Activated naive CD8-positive, alpha-beta T cell treated with anti-CD3 and anti-CD28 coated beads, Interleukin-2, amount 50 U/mL, for 24 hours (primary cell): ENCODE measurements around the gene MVP.
A peak's percentile ranks its signal among the peaks of the same experiment; 100 is the strongest.

Experiments
- ATAC-seq: fragments of 150-1000 bp; cut with Tn5 transposase; one replicate; pipeline ENCODE4 v1.10.0; 2021
- DNase-seq: peaks from one replicate; pipeline ENCODE4 v3.0.0; 2021
- H3K27ac Mint-ChIP-seq: one replicate; pipeline ENCODE4 v1.8.0; 2021; ENCODE audit warnings: mild to moderate bottlenecking, mixed read lengths
- H3K27me3 Mint-ChIP-seq: one replicate; pipeline ENCODE4 v1.8.0; 2021; ENCODE audit warnings: mixed read lengths
- H3K36me3 Mint-ChIP-seq: one replicate; pipeline ENCODE4 v1.8.0; 2021; ENCODE audit warnings: low read depth, mixed read lengths
- H3K4me1 Mint-ChIP-seq: one replicate; pipeline ENCODE4 v1.8.0; 2021; ENCODE audit warnings: mixed read lengths
- H3K4me3 Mint-ChIP-seq: one replicate; pipeline ENCODE4 v1.8.0; 2021; ENCODE audit warnings: mild to moderate bottlenecking, moderate library complexity, mixed read lengths
- H3K9me3 Mint-ChIP-seq: one replicate; pipeline ENCODE4 v1.8.0; 2021; ENCODE audit warnings: mixed read lengths

Gene MVP

DNA sequence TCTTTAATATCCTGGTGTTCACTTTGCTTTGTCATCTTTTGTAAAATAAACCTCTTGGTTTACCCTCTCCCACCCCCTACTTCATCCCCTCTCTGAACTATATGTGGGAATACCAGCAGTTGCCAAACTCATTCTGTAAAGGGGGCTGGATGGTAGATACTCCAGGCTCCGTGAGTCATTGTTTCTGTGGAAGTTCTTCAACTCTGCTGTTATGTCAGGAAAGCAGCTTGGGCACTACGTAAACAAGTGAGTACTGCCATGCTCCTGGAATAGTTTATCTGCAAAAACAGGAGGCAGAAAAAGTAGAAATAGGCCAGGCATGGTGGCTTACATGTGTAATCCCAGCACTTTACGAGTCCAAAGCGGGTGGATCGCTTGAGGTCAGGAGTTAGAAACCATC lies 17.6 kb downstream of the MVP start:
- Mint-ChIP-seq H3K36me3 (peaks cover 7% of the 10 kb centered on the region), H3K9me3 (no peaks in the 10 kb centered on the region), H3K4me1 (peaks cover 11% of the 10 kb centered on the region), H3K27ac (no peak overlapping the region), H3K4me3 (no peak overlapping the region), H3K27me3 (no peaks in the 10 kb centered on the region)
- ATAC-seq (no peak), DNase-seq (no peak)

DNA sequence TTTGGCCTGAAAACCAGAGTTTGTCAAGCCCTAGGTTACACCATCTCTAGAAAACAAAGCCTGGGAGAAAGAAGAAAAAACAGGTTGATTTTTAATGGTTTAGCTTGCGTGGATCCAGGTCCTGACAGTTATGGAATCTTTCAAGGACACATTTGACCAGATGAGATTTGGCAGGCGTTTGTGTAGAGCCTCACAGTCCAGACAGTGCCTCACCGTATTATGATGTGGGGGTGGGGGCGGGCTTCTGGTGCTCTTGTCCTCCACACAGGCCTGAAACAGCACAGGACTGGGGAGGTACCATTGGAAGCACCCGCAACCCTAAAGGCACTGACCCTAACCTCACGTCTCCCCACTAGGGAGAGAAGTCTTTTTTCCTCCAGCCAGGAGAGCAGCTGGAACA lies 19.6 kb downstream of the MVP start:
- Mint-ChIP-seq H3K9me3 (no peaks in the 10 kb centered on the region), H3K27ac (no peak overlapping the region), H3K27me3 (no peaks in the 10 kb centered on the region), H3K4me3 (no peak overlapping the region), H3K4me1 (no peaks in the 10 kb centered on the region), H3K36me3 (peaks cover 3% of the 10 kb centered on the region)
- ATAC-seq (no peak), DNase-seq (no peak)

DNA sequence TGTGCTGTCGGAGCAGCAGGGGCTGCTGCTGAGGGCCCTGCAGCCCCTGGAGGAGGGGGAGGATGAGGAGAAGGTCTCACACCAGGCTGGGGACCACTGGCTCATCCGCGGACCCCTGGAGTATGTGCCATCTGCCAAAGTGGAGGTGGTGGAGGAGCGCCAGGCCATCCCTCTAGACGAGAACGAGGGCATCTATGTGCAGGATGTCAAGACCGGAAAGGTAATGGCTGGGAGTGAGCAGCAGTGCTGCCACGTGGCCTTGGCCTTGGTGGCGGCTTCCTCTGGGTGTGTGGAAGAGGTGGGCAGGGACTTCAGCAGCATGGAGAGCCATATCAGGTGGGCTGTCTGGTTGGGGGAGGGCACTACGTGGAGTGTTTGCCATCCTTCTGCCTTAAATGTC lies 20.0 kb downstream of the MVP start:
- H3K9me3 Mint-ChIP-seq = no peaks in the 10 kb centered on the region
- peaks cover 3% of the 10 kb centered on the region for H3K36me3 Mint-ChIP-seq
- ATAC-seq = no peak
- no peak overlapping the region for H3K27ac Mint-ChIP-seq
- no peak for DNase-seq
- H3K4me1 Mint-ChIP-seq = no peaks in the 10 kb centered on the region
- H3K4me3 Mint-ChIP-seq = no peak overlapping the region
- no peaks in the 10 kb centered on the region for H3K27me3 Mint-ChIP-seq

DNA sequence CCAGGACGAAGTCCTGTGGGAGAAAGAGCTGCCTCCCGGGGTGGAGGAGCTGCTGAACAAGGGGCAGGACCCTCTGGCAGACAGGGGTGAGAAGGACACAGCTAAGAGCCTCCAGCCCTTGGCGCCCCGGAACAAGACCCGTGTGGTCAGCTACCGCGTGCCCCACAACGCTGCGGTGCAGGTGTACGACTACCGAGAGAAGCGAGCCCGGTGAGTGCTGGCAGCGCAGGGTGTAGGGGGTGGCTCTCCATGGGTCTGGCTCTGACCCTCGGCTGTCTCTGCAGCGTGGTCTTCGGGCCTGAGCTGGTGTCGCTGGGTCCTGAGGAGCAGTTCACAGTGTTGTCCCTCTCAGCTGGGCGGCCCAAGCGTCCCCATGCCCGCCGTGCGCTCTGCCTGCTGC lies 21.4 kb downstream of the MVP start:
- ATAC-seq = no peak
- no peak overlapping the region for H3K27ac Mint-ChIP-seq

DNA sequence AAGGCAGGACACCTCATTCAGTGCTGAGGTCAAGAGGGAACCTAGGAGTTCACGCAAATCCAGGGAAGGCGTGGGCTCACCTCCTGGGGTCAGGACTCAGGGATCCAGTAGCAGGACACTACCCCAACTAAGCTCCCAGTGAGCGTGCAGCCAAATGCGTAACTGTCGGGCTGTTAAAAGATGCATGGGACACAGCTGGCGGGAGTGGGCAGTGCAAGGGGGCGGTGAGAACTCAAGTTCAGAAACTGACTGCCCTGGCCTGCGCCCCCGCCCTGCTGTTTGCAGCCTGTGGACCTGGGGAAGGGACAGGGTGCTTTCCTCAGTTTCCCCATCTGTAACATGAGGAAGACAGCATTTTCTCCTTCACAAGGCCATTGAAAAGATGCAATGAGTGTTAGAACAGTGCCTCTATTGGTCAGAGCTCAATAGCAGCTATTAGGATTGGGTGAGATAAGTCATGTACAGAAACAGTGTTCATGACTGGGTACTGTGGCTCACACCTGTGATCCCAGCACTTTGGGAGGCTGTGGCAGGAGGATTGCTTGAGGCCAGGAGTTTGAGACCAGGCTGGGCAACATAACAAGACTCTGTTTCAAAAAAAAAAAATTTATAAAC lies 22.6 kb downstream of the MVP start:
- no peak overlapping the region for H3K4me3 Mint-ChIP-seq
- ATAC-seq = no peak
- no peaks in the 10 kb centered on the region for H3K27me3 Mint-ChIP-seq
- no peaks in the 10 kb centered on the region for H3K4me1 Mint-ChIP-seq
- no peak for DNase-seq
- H3K9me3 Mint-ChIP-seq = no peaks in the 10 kb centered on the region
- H3K27ac Mint-ChIP-seq = no peak overlapping the region
- peaks cover 2% of the 10 kb centered on the region for H3K36me3 Mint-ChIP-seq

More for the DNA sequence above, 21.4 kb downstream of the MVP start:
- no peaks in the 10 kb centered on the region for H3K27me3 Mint-ChIP-seq
- H3K4me3 Mint-ChIP-seq = no peak overlapping the region
- peaks cover 3% of the 10 kb centered on the region for H3K36me3 Mint-ChIP-seq
- no peak for DNase-seq
- H3K9me3 Mint-ChIP-seq = no peaks in the 10 kb centered on the region
- no peaks in the 10 kb centered on the region for H3K4me1 Mint-ChIP-seq

DNA sequence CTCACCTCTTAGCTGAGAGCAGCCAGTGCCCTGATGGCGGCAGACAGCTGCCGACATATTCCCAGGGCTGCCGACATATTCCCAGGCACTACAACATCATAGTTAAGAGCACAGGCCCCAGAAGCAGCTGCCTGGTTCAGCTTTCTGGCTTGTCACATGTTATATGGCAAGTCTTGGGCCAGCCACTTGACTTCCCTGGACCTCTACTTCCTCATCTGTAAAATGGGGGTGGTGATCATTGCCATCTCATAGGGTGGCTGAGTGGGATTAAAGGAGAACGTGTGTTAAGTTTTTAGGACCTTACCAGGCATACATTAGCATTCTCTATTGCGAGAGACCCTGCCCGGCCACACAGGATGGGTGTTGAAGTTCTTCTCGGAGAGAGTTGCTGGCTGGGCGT lies 23.7 kb downstream of the MVP start:
- Mint-ChIP-seq H3K27me3 (no peaks in the 10 kb centered on the region), H3K9me3 (no peaks in the 10 kb centered on the region), H3K4me3 (no peak overlapping the region), H3K4me1 (no peaks in the 10 kb centered on the region), H3K27ac (no peak overlapping the region), H3K36me3 (peaks cover 2% of the 10 kb centered on the region)
- ATAC-seq = no peak
- no peak for DNase-seq

DNA sequence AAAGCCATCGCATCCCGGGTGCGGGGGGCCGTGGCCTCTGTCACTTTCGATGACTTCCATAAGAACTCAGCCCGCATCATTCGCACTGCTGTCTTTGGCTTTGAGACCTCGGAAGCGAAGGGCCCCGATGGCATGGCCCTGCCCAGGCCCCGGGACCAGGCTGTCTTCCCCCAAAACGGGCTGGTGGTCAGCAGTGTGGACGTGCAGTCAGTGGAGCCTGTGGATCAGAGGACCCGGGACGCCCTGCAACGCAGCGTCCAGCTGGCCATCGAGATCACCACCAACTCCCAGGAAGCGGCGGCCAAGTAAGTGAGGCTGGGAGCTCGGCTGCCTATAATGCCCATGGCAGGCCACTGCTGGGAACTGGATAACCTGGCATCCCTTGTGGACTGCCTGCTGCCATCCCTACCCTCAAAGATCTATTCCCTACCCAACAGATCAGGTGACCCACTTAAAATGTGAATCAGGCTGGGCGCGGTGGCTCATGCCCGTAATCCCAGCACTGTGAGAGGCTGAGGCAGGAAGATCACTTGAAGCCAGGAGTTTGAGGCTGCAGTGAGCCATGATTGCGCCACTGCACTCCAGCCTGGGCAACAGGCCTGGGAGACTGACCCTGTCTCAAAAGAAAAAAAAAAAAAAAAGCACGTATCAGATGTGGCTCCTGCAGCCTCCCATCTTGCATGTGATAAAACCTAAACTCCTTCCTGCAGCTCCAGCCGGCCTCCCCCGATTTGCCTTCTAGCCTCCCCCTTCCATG lies 24.5 kb downstream of the MVP start:
- Mint-ChIP-seq H3K4me1 (no peaks in the 10 kb centered on the region), H3K4me3 (no peak overlapping the region), H3K27me3 (no peaks in the 10 kb centered on the region), H3K9me3 (no peaks in the 10 kb centered on the region), H3K36me3 (peaks cover 2% of the 10 kb centered on the region), H3K27ac (no peak overlapping the region)
- ATAC-seq (no peak), DNase-seq (no peak)

DNA sequence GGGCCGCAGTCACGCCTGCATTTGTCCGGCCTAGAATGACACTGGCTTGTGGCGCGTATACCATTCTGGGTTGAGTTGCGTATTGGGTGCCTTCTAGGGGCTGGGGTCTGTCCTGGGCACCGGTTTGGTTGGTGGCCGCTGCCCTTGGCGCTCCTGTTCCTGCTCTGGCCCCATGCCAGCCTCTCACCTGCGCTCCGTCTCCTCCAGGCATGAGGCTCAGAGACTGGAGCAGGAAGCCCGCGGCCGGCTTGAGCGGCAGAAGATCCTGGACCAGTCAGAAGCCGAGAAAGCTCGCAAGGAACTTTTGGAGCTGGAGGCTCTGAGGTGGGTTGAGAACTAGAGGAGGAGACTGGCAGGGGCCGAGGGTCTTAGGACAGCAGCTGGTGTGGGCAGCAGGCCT lies 25.4 kb downstream of the MVP start:
- no peak overlapping the region for H3K27ac Mint-ChIP-seq
- peaks cover 4% of the 10 kb centered on the region for H3K36me3 Mint-ChIP-seq

DNA sequence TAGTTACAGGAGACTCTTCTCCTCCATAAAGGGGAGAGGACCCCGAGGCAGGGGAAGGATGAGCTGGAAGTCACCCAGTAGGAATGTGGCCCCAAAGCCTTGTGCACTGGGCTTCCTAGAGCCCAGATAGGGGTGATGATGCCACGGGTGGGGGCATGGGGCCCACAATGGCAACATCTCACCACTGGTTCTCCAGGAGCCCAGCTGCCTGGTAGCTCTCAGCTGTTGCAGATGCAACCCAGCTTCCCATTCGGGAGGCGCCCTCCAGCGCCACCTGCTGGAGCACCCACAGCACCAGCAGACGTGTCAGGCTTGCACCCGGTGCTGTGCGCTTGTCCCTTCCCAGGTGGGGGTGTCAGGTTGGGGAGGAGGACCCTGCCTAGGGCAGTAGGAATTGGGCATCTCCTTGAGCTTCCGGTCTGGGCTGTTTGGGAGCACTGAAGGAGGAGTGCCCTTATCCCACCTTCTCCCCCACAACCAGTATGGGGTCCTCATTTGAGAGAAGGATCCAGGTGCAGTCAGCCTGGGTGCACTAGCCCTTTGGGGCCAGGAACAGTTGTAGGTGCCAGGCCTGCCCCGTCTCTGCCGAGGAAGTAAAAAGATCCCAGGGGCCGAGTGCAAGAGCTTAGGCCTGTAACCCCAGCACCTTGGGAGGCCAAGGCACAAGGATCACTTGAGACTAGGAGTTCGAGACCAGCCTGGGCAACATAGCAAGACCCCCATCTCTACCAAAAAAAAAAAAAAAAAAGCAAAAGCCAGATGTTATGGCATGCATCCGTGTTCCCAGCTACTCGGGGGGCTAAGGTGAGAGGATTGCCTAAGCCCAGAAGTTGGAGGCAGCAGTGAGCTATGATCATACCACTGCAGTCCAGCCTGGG lies 28.4 kb downstream of the MVP start:
- Mint-ChIP-seq H3K27me3 (no peaks in the 10 kb centered on the region), H3K9me3 (no peaks in the 10 kb centered on the region), H3K4me1 (no peaks in the 10 kb centered on the region), H3K36me3 (peaks cover 4% of the 10 kb centered on the region), H3K27ac (peak overlapping the region; percentile 18), H3K4me3 (no peak overlapping the region)
- peak; percentile 87 for DNase-seq
- ATAC-seq = peak; percentile 94

More for the DNA sequence above, 25.4 kb downstream of the MVP start:
- ATAC-seq (no peak), DNase-seq (no peak)
- Mint-ChIP-seq H3K9me3 (no peaks in the 10 kb centered on the region), H3K4me3 (no peak overlapping the region), H3K27me3 (no peaks in the 10 kb centered on the region), H3K4me1 (no peaks in the 10 kb centered on the region)

DNA sequence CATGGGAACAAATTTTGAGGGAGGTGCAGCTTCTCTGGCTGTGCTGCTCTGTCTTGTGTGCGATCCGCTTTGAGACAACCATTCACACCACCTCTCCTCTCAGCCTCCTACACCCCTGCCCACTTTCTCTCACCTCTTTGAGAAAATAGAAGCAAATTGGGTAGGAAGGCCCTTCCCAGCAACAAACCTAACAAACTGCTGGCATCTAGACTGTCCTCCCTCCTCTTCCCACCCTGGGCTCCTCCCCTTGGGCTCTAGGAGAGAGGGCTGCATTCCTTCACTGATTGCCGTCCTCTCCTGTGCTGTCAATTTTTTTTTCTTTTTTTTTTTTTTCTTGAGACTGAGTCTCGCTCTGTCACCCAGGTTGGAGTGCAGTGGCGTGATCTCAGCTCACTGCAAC lies 29.2 kb downstream of the MVP start:
- ATAC-seq (no peak), DNase-seq (no peak)
- Mint-ChIP-seq H3K27me3 (no peaks in the 10 kb centered on the region), H3K4me3 (no peak overlapping the region), H3K4me1 (no peaks in the 10 kb centered on the region), H3K9me3 (no peaks in the 10 kb centered on the region), H3K36me3 (peaks cover 4% of the 10 kb centered on the region), H3K27ac (no peak overlapping the region)

DNA sequence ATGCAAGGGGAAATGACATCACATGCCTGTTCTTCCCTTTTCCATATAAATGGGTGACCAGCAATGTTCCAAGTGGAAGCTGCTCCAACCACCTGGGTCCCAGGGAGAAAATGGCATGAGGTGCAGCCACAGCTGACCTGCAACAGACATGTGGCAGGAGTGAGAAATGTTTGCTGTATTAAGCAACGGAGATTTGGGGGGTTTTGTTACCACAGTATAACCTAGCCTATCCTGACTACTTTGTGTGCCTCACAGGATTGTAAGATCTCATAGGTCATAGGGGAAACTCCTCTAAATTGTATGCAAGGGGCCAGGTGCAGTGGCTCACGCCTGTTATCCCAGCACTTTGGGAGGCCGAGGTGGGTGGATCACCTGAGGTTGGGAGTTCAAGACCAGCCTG lies 30.7 kb downstream of the MVP start:
- no peak for ATAC-seq
- Mint-ChIP-seq H3K9me3 (no peaks in the 10 kb centered on the region), H3K4me3 (no peak overlapping the region), H3K27ac (no peak overlapping the region), H3K27me3 (no peaks in the 10 kb centered on the region), H3K4me1 (no peaks in the 10 kb centered on the region), H3K36me3 (peaks cover 4% of the 10 kb centered on the region)
- no peak for DNase-seq

DNA sequence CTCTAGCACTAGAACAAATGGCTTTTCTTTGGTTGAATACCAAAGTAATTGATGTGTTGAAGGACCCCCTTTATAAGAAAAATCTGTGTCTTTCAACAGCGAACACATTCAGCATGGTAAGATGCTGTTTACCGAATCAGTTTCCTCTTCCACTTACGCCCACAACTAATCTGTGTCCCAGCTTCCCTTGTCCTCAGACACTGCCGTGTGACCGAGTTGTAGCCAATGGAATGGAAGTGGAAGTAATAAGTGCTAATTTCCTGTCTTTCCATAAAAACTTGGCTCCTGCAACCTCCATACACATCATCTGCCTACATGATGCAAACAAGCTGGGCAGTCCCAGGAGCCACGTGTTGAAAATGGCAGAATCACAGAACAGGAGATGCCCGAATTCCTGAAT lies 32.4 kb downstream of the MVP start:
- Mint-ChIP-seq H3K4me3 (no peak overlapping the region), H3K9me3 (no peaks in the 10 kb centered on the region), H3K27me3 (no peaks in the 10 kb centered on the region), H3K4me1 (no peaks in the 10 kb centered on the region), H3K36me3 (peaks cover 2% of the 10 kb centered on the region), H3K27ac (no peak overlapping the region)
- DNase-seq (no peak), ATAC-seq (no peak)

DNA sequence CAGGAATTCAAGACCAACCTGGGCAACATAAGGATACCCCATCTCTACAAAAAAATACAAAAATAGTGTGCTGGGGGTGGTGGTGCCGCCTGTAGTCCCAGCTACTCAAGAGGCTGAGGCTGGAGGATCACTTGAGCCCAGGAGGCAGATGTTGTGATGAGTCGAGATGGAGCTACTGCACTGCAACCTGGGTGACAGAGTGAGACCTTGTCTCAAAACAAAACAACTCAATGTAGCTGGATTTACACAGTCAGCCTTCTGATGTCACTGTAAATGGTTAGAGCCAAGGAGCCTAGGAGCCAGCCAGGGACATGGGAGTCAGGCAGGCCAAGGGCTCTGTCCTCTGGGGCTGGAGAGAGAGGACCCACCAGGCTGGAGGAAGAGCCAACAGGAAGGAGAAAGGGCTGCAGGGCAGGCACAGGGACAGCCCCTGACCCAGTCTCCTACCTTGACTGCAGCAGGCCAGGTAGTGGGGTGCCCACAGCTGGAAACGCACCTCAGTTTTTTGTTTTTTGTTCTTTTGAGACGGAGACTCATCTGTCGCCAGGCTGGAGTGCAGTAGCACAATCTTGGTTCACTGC lies 34.3 kb downstream of the MVP start:
- Mint-ChIP-seq H3K27ac (no peak overlapping the region), H3K27me3 (no peaks in the 10 kb centered on the region), H3K4me1 (peaks cover 3% of the 10 kb centered on the region), H3K4me3 (no peak overlapping the region), H3K36me3 (peaks cover 4% of the 10 kb centered on the region), H3K9me3 (no peaks in the 10 kb centered on the region)
- DNase-seq (no peak), ATAC-seq (no peak)

DNA sequence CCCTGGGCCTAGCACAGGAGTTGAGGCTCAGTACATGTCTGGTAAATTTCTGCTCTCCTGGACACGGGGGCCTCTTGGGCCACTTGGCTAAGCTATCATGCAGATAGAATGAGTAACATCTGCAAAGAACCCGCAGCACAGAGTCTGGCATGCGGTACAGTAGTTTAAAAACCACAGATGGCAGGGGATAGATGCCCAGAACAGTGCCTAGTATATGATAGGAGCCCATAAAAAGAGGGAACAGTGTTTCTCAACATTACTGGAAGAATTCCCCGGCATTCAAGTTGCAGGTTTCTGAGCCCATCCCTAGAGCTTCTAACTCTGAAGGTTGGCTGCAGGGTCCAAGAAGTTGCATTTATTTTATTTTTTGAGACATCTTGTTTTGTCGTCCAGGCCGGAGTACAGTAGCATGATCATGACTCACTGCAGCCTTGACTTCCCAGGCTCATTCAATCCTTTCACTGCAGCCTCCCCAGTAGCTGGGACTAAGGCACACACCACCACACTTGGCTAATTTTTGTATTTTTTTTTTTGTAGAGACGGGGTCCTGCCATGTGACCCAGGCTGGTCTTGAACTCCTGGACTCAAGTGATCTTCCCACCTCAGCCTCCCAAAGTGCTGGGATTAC lies 37.0 kb downstream of the MVP start:
- Mint-ChIP-seq H3K4me1 (peaks cover 19% of the 10 kb centered on the region), H3K36me3 (peaks cover 7% of the 10 kb centered on the region), H3K4me3 (no peak overlapping the region), H3K27ac (no peak overlapping the region), H3K27me3 (no peaks in the 10 kb centered on the region), H3K9me3 (no peaks in the 10 kb centered on the region)
- DNase-seq (no peak), ATAC-seq (no peak)
